ENCODE results near the gene DHX29.

DNA sequence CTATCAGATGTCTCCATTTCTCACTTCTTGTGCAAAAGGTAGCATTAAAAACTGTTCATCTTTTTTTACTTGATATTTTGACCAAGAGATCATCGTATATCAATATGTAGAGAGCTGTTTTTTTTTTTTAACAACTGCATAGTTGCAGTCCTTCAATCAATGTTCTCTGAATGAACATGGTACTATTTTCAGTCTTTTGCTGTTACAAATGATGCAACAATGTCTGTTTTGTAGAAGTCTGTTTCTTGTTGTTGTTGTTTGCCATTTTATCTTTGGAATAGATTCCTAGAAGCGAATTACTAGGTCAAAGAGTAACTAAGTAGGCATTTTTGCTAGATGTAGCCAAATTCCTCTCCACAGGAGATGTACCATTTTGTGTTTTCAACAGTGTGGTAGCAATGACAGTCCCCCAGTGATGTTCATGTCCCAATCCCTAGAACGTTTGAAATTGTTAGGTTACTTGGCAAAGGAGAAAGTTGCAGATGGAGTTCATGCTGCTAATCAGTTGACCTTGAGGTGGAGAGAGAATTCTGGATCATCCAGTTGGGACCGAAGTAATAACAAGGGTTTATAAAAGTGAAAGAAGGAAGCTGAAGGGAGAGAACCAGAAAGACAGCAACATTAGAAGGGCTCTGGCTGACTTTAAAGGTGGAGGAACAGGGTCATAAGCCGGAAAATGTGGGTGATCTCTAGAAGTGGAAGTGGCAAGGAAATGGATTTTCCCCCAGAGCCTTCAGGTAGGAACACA is 6.5 kb upstream of the DHX29 start:
- TF ChIP-seq, protein P1, sequence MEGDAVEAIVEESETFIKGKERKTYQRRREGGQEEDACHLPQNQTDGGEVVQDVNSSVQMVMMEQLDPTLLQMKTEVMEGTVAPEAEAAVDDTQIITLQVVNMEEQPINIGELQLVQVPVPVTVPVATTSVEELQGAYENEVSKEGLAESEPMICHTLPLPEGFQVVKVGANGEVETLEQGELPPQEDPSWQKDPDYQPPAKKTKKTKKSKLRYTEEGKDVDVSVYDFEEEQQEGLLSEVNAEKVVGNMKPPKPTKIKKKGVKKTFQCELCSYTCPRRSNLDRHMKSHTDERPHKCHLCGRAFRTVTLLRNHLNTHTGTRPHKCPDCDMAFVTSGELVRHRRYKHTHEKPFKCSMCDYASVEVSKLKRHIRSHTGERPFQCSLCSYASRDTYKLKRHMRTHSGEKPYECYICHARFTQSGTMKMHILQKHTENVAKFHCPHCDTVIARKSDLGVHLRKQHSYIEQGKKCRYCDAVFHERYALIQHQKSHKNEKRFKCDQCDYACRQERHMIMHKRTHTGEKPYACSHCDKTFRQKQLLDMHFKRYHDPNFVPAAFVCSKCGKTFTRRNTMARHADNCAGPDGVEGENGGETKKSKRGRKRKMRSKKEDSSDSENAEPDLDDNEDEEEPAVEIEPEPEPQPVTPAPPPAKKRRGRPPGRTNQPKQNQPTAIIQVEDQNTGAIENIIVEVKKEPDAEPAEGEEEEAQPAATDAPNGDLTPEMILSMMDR (conservative IDR thresholded peaks at IDR 0.05): no peak
- TF ChIP-seq EZH2 (IDR thresholded peaks at IDR 0.05; ENCODE audit: low read depth): no peak

Measured in PC-9 (cell line).